Stimulated activated CD4-positive, alpha-beta T cell treated with anti-CD3 and anti-CD28 coated beads, Interleukin-1b, Interleukin-23, amount 100 ng/mL, for 4 hours (primary cell): ENCODE data around the gene VWA3B.
"Not testable (repeated sequence)": the region's sequence is repeated elsewhere in the genome, so short reads cannot be mapped to it uniquely, and the experiment has no call there.

Experiments
- DNase-seq, 2 donors: peaks; one replicate each; pipeline ENCODE4 v3.0.0-alpha.2; 2020; ENCODE audit warnings: low read depth in 2 of 2

Gene VWA3B, protein sequence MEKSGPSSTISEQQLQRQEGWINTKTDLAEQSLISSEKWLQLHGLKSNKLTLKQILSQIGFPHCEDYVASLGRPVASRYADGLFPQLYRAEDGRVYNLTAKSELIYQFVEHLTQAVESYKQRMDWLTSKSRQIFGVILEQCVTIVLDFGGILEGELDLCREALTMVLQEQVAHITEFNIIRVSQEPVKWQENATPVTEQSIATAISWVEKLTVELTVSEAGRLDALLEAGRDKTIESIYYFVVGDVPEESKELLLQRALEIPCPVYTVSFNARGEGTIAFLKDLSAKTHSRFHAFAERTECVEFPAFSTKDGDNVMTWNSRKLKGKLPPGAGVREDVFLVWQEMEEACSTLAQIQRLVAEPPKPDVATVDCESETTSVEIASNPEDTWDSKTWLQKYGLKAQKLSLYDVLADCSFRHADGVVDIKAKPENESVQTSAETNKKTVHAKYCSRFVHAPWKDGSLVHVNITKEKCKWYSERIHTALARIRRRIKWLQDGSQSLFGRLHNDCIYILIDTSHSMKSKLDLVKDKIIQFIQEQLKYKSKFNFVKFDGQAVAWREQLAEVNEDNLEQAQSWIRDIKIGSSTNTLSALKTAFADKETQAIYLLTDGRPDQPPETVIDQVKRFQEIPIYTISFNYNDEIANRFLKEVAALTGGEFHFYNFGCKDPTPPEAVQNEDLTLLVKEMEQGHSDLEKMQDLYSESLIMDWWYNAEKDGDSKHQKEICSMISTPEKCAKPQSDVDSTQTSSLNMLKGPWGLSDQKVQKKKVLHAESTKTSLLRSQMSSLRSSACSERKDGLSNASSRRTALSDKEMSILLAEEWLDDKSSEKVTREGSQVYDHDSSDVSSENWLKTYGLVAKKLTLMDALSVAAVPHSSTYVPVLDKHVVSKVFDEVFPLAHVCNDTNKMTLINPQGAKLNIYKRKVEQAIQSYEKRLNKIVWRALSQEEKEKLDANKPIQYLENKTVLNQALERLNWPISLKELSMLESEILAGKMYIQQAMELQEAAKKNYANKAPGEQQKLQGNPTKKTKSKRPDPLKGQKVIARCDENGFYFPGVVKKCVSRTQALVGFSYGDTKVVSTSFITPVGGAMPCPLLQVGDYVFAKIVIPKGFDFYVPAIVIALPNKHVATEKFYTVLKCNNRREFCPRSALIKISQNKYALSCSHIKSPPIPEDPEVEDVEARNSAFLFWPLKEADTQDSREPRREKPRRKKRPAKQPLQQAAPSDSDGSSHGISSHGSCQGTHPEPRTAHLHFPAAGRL (N-terminal part only)

DNA sequence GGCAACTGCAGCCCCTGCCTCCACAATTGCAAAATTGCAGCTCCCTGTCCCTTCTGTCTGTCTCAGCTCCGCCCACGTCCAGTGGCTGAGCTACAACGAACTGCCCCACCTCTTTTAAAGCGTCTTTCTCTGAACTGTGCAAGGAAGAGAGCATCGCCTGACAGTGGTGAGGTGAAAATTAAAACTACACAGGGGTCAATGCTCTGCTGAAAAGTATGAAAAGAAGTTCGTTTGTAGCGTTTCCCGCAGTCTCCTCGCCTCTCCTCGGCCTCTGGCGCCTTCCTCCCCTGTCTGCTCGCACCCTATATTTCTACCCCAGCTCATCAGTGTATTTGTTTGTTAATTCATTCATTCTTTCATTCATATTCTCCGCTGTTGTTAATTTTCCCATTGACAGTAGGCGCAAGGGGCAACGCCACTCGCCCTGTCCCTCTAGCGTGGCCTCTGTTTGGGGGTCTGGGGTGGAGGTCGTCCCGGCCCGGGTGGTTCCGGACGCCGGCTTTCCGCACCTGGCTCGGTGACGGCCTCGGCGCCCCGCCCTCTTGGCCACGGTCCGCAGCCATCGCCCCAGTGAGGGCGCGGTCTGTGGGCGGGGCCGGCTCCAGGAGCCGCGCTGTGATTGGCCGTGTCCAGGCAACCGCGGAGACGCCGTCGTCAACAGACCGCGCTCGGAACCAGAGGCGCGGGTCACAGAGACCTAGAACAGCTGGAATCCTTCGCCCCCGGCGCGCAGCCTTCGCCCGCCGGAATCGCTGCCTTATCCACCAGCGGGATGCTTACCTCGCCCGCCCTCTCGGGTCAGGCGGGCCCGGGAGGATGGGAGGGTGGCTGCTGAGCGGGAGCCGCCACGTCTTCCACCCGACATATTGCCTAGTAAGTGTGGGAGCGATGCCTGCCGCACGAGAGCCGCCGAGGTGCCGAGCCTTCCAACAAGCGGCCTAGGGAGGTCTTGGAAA, at the start of gene VWA3B:
TSS of gene VWA3B (plus strand) at position 677 of the 956 bp plus-strand sequence. CDS start 5,926 bp downstream, outside the sequence.
- peak in 1 of 2 donors; percentile 47 for DNase-seq

GRCh38 chr2:98037206-98037605, 49.8 kb upstream of the VWA3B start:
- DNase-seq, result no peak

GRCh38 chr2:98037666-98038336, 49.2 kb upstream of the VWA3B start:
- DNase-seq, result no peak

- DNase-seq, result no peak
These were observed 47.7 kb upstream of the VWA3B start for GRCh38 chr2:98039085-98039756.

DNA sequence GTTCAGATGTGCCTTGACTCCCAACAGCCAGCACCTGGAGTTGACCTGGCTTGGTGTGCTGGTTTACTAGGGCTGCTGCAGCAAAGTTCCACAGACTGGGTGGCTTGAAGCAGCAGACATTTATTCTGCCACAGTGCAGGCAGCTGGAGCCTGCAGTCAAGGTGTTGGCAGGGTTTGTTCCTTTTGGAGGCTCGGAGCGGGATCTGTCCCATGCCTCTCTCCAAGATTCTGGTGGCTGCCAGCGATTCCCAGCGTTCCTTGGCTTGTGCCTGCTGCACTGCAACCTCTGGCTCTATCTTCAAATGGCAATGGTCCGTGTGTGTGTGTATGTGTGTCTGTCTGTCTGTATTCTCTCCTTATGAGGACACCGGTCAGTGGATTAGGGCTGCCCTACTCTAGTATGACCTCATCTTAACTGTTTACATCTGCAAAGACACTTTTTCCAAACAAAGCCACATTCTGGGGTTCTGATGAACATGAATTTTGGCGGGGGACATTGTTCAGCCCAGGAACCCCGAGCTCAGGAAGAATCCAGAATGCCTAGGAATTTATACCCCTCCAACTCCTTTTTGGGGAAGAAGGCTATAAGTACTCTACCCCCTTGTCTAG, 46.5 kb upstream of the VWA3B start:
- no peak for DNase-seq

GRCh38 chr2:98043101-98043500, 43.9 kb upstream of the VWA3B start:
- DNase-seq, result no peak

GRCh38 chr2:98044730-98045129, 42.2 kb upstream of the VWA3B start:
- not testable (repeated sequence) for DNase-seq

- DNase-seq, result no peak
These were observed 36.9 kb upstream of the VWA3B start for GRCh38 chr2:98050070-98050469.

DNA sequence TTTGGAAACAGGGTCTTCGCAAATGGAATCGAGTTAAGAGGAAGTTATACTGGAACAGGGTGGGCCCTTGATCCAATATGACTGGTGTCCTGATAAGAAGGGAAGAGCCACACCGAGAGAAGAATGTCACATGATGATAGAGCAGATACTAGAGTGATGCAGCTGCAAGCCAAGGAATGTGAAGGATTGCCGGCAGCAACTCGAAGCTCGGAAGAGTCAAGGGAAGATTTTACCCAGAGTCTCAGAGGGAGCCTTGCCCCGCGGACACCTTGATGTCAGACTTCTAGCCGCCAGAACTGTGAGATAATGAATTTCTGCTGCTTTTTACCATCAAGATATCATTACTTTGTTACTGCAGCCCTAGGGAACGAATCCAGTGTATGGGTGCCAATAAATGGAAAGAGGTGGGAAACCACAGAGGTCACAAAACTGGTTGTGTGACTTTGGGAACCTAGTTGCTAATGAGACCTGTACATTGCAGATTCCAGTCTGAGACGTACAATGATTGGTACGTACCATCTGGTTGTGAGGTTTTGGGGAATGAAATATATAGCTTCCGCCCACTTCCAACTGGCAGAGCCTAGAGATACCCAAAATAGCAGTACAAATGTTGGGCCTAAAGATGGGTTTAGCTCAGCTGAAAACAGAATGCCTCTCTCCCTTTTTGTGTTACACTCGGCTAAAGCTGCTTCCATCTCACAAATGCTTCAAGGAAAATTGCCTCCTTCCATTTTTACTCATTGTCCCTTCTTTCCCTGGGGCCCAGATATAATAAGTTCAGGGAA, 28.6 kb upstream of the VWA3B start:
- DNase-seq, result no peak

DNA sequence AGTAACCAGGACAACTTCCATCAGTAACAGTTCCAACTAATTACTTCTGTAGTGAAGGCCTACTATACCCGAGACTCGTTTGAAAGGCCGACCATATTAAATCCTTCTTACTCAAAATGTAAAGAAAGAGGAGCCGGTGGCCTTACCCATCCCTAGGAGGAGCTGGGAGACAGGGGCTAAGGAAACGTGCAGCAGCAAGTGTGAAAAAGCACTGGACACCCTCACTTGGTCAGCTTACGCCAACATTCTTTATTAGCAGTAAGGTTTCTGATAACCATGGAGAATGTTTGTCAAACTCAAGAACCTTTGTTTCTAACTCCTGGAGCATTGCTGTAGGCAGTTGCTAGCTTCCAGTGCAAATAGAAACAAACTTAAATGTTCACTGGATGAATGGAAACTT, 26.7 kb upstream of the VWA3B start:
- no peak for DNase-seq

- no peak for DNase-seq
These were observed 23.6 kb upstream of the VWA3B start for GRCh38 chr2:98063291-98063854.

- no peak for DNase-seq
These were observed 21.2 kb upstream of the VWA3B start for GRCh38 chr2:98065808-98066207.

DNA sequence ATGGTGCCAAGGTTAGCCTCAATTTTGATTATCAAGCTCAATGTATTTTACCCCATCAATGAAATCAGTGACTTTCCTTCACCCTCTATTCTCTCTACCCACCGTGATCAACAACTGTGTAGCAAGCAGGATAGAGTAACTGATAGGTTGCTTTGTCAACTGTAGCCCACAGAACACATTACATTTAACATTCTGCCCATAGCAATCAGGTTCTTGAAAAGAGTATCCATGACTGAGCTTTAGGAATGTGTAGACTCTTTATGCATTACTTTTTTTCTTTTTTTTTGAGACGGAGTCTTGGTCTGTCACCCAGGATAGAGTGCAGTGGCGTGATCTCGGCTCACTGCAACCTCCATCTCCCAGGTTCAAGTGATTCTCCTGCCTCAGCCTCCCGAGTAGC, 19.8 kb upstream of the VWA3B start:
- no peak for DNase-seq

DNA sequence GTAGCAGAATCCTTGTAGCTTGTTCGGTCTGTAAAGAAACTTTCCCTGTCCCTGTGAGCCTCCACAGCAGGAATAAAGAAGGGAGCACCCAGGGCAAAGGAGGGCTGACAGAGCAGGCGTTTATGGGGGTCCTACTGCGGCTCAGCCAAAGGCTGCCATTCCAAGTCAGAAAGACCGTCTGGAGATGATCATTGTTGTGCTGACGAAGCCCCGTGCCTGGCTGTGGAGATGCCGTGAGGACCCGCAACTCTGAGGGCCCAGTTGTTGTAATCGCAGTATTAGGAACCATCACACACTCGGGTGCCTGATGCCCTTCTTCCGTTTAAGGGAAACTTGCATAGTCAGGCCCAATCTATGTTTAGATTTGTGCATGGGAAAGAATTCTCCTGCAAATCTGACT, 16.9 kb upstream of the VWA3B start:
- DNase-seq, result no peak

GRCh38 chr2:98072442-98072841, 14.5 kb upstream of the VWA3B start:
- DNase-seq, result no peak

DNA sequence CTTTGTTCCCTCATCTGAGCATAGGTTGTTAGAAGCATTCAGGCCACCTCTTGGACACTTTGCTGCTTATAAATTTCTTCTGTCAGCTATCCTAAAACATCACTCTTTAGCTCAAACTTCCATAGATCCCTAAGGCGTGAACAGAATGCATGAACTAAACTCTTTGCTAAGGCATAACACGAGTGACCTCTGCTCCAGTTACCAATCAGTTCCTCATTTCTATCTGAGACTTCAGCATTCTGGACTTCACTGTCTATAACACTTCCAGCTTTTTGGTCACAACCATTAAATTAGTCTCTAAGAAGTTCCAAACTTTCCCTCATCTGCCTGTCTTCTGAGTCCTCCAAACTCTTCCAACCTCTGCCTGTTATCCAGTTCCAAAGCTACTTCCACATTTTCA, 8.3 kb upstream of the VWA3B start:
- no peak for DNase-seq

- no peak for DNase-seq
These were observed 2.7 kb upstream of the VWA3B start for GRCh38 chr2:98084151-98084868.

DNA sequence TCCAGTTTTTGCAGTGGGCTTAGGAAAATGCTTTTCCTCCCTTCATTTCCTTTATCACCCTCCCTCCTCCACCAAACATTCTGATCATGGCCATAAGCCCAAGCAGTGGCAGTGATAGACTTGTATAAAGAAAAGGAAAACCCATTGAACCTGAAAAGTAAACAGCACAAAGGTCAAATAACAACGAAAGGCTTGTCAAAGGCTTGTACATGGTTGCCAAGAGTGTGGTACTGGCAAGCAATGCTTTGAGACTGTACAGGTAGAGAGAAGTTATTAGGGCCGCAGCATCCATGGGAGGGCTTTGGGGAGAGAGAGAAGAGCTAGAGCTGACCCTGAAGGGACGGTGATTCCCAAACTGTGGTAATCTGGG, 2.1 kb upstream of the VWA3B start:
- DNase-seq, result no peak
